H9 (cell line): ENCODE results near the gene PARD3. TPM values are rescaled to one million over a fixed set of nuclear protein-coding genes. Genes with fewer than 3 reads are reported as not detected.

Source experiments
- DNase-seq: peaks from one replicate; pipeline ENCODE4 v3.0.0-alpha.2; 2017
- H2AFZ ChIP-seq: one replicate; pipeline ENCODE4 v1.6.1; 2013; ENCODE audit warnings: mild to moderate bottlenecking, low read length, control low read depth, moderate library complexity
- H2AK5ac ChIP-seq: 2 replicates; pipeline ENCODE4 v1.6.1; 2013; ENCODE audit warnings: low read length, control low read depth, mixed read lengths; ENCODE audit not compliant: insufficient read length
- H2BK120ac ChIP-seq: one replicate; pipeline ENCODE4 v1.6.1; 2013; ENCODE audit warnings: low read depth, mild to moderate bottlenecking, low read length, control low read depth, inconsistent platforms; ENCODE audit not compliant: poor library complexity, severe bottlenecking
- H2BK12ac ChIP-seq: 2 replicates; pipeline ENCODE4 v1.6.1; 2013; ENCODE audit warnings: low read length, control low read depth, mixed read lengths, low read depth; ENCODE audit not compliant: insufficient read length
- H2BK15ac ChIP-seq: 2 replicates; pipeline ENCODE4 v1.6.1; 2013; ENCODE audit warnings: low read depth, low read length, control low read depth
- H2BK20ac ChIP-seq: one replicate; pipeline ENCODE4 v1.6.1; 2013; ENCODE audit warnings: low read depth, mild to moderate bottlenecking, low read length, control low read depth, inconsistent platforms; ENCODE audit not compliant: poor library complexity, severe bottlenecking
- H2BK5ac ChIP-seq: 2 replicates; pipeline ENCODE4 v1.6.1; 2013; ENCODE audit warnings: low read length, control low read depth, mixed read lengths; ENCODE audit not compliant: insufficient read length
- H3K14ac ChIP-seq: 2 replicates; pipeline ENCODE4 v1.6.1; 2013; ENCODE audit warnings: low read length, control low read depth; ENCODE audit not compliant: insufficient read depth
- H3K18ac ChIP-seq: 2 replicates; pipeline ENCODE4 v1.6.1; 2013; ENCODE audit warnings: low read depth, mild to moderate bottlenecking, mixed read lengths, low read length, control low read depth; ENCODE audit not compliant: insufficient read length
- H3K23ac ChIP-seq: 2 replicates; pipeline ENCODE4 v1.6.1; 2013; ENCODE audit warnings: low read length, control low read depth, mixed read lengths, low read depth; ENCODE audit not compliant: insufficient read length
- H3K23me2 ChIP-seq: 2 replicates; pipeline ENCODE4 v1.6.1; 2013; ENCODE audit warnings: low read depth, mild to moderate bottlenecking, mixed read lengths, low read length, control low read depth; ENCODE audit not compliant: insufficient read length, poor library complexity, severe bottlenecking
- H3K27ac ChIP-seq: 2 replicates; pipeline ENCODE4 v1.5.1; 2013; ENCODE audit warnings: low read length, control low read depth, mixed read lengths, low read depth; ENCODE audit not compliant: insufficient read length
- H3K27me3 ChIP-seq: 2 replicates; pipeline ENCODE4 v1.6.1; 2013; ENCODE audit warnings: low read length, control low read depth, inconsistent platforms; ENCODE audit not compliant: insufficient read depth
- H3K4ac ChIP-seq: 2 replicates; pipeline ENCODE4 v1.6.1; 2013; ENCODE audit warnings: low read depth, mild to moderate bottlenecking, control low read depth, inconsistent platforms, low read length, moderate library complexity
- H3K4me1 ChIP-seq: 2 replicates; pipeline ENCODE4 v1.6.1; 2013; ENCODE audit warnings: low read length, control low read depth, inconsistent platforms; ENCODE audit not compliant: insufficient read depth
- H3K4me2 ChIP-seq: 2 replicates; pipeline ENCODE4 v1.6.1; 2013; ENCODE audit warnings: low read length, control low read depth, mixed read lengths; ENCODE audit not compliant: insufficient read length, insufficient read depth
- H3K56ac ChIP-seq: 2 replicates; pipeline ENCODE4 v1.6.1; 2013; ENCODE audit warnings: low read depth, mild to moderate bottlenecking, mixed read lengths, low read length, control low read depth; ENCODE audit not compliant: insufficient read length
- H3K79me1 ChIP-seq: 2 replicates; pipeline ENCODE4 v1.6.1; 2013; ENCODE audit warnings: low read depth, mild to moderate bottlenecking, moderate library complexity, low read length, control low read depth, inconsistent platforms; ENCODE audit not compliant: insufficient read depth, poor library complexity, severe bottlenecking
- H3K79me2 ChIP-seq: 2 replicates; pipeline ENCODE4 v1.6.1; 2013; ENCODE audit warnings: low read length, control low read depth, inconsistent platforms; ENCODE audit not compliant: insufficient read depth
- H3K9ac ChIP-seq: 2 replicates; pipeline ENCODE4 v1.6.1; 2013; ENCODE audit warnings: low read length, control low read depth, mixed read lengths; ENCODE audit not compliant: insufficient read length; ENCODE audit errors: extremely low read depth
- H3K9me3 ChIP-seq: one replicate; pipeline ENCODE4 v1.6.1; 2013; ENCODE audit warnings: low read depth, low read length, inconsistent platforms; ENCODE audit not compliant: control insufficient read depth
- H3T11ph ChIP-seq: one replicate; pipeline ENCODE4 v1.6.1; 2013; ENCODE audit warnings: mild to moderate bottlenecking, low read length, control low read depth, inconsistent platforms
- H4K20me1 ChIP-seq: one replicate; pipeline ENCODE4 v1.6.1; 2013; ENCODE audit not compliant: control insufficient read depth, insufficient read length, insufficient read depth
- H4K5ac ChIP-seq: 2 replicates; pipeline ENCODE4 v1.6.1; 2013; ENCODE audit warnings: low read depth, mild to moderate bottlenecking, mixed read lengths, low read length, control low read depth; ENCODE audit not compliant: insufficient read length
- H4K8ac ChIP-seq: replicated peaks from 2 replicates; pipeline ENCODE4 v1.6.1; 2013; ENCODE audit warnings: low read length, control low read depth, mixed read lengths, low read depth; ENCODE audit not compliant: insufficient read length
- H4K91ac ChIP-seq: 2 replicates; pipeline ENCODE4 v1.6.1; 2013; ENCODE audit warnings: low read depth, mild to moderate bottlenecking, moderate library complexity, mixed read lengths, low read length, control low read depth; ENCODE audit not compliant: insufficient read length
- H3K27ac Mint-ChIP-seq, 3 experiments: 2 replicates in 2 of 3; 3 replicates in 1 of 3; pipeline ENCODE4 v1.8.0; 2020 to 2021; ENCODE audit warnings: mixed read lengths in 3 of 3, mild to moderate bottlenecking in 1 of 3, moderate library complexity in 1 of 3
- H3K27me3 Mint-ChIP-seq: 2 replicates; pipeline ENCODE4 v1.8.0; 2021; ENCODE audit warnings: low read depth, mild to moderate bottlenecking, moderate library complexity, mixed read lengths
- H3K36me3 Mint-ChIP-seq, 3 experiments: 2 replicates in 2 of 3; 3 replicates in 1 of 3; pipeline ENCODE4 v1.8.0; 2020 to 2021; ENCODE audit warnings: low read depth in 3 of 3, mixed read lengths in 3 of 3; ENCODE audit not compliant: insufficient read depth in 1 of 3
- H3K4me1 Mint-ChIP-seq, 2 experiments: 2 replicates each; pipeline ENCODE4 v1.8.0; 2020; ENCODE audit warnings: mixed read lengths in 2 of 2
- H3K4me3 Mint-ChIP-seq, 2 experiments: 2 replicates in 1 of 2; 3 replicates in 1 of 2; pipeline ENCODE4 v1.8.0; 2020 to 2021; ENCODE audit warnings: mild to moderate bottlenecking in 2 of 2, mixed read lengths in 2 of 2, moderate library complexity in 1 of 2
- H3K9me3 Mint-ChIP-seq, 2 experiments: 2 replicates in 1 of 2; 3 replicates in 1 of 2; pipeline ENCODE4 v1.8.0; 2020; ENCODE audit warnings: mild to moderate bottlenecking in 2 of 2, mixed read lengths in 2 of 2, moderate library complexity in 1 of 2
- CTCF ChIP-seq: fragments of 200-600 bp; sonication (generic); conservative IDR thresholded peaks from 3 replicates; pipeline ENCODE4 v1.8.0; 2021; ENCODE audit warnings: antibody characterized with exemption, mild to moderate bottlenecking
- WGBS: extraction: QIAGEN DNeasy Blood & Tissue Kit; methylation state at CpG from one replicate; pipeline ENCODE4 v1.1.7; 2013; ENCODE audit warnings: missing lambda C conversion rate, low lambda C conversion rate, mixed read lengths; ENCODE audit not compliant: insufficient read length; ENCODE audit errors: extremely low coverage; 5-methylcytosine and 5-hydroxymethylcytosine counted together
- total RNA-seq: library from RNA; stranded (reverse); gene quantifications from 2 replicates; pipeline ENCODE4 v1.2.1, GENCODE V29; 2021

Gene PARD3
- total RNA-seq, 1 experiment from 2014 or later = 44.7 TPM

- no peak overlapping the region for H3K56ac ChIP-seq
- H3K18ac ChIP-seq = no peak overlapping the region
- H3K14ac ChIP-seq = no peak overlapping the region
- H3K4ac ChIP-seq = no peak overlapping the region
- no peak overlapping the region for H3K27ac ChIP-seq
- Mint-ChIP-seq H3K27me3 (no peaks in the 10 kb centered on the region), H3K36me3 (peaks cover 0 to 6% (median 0%) of the 10 kb centered on the region in 3 experiments; a peak in 4 of 7 replicates), H3K27ac (no peak overlapping the region; a peak in 1 of 7 replicates), H3K9me3 (no peaks in the 10 kb centered on the region), H3K4me1 (peaks cover 46 to 57% of the 10 kb centered on the region in 2 experiments), H3K4me3 (no peak overlapping the region)
- H3K4me1 ChIP-seq = peaks cover 2% of the 10 kb centered on the region; the same call in 1 of the 2 replicates
- H2AK5ac ChIP-seq = no peak overlapping the region
- H3K27me3 ChIP-seq = no peaks in the 10 kb centered on the region
- H4K91ac ChIP-seq = no peak overlapping the region
- no peak overlapping the region for H4K5ac ChIP-seq
- WGBS = no CpG with 5 or more reads among the region's 4 CpGs
- H3K4me2 ChIP-seq = no peak overlapping the region
- no peak for DNase-seq
- H3K79me1 ChIP-seq = no peaks in the 10 kb centered on the region
- TF ChIP-seq CTCF = no peak
- H2BK120ac ChIP-seq = no peak overlapping the region
- no peak overlapping the region for H2BK5ac ChIP-seq
- H4K20me1 ChIP-seq = no peaks in the 10 kb centered on the region
- H2BK12ac ChIP-seq = no peak overlapping the region
- H3K23me2 ChIP-seq = no peaks in the 10 kb centered on the region
- no peak overlapping the region for H2AFZ ChIP-seq
- no peak overlapping the region for H4K8ac ChIP-seq
- no peaks in the 10 kb centered on the region for H3K9me3 ChIP-seq
- H2BK20ac ChIP-seq = no peak overlapping the region
- H3K79me2 ChIP-seq = no peaks in the 10 kb centered on the region; the same call in 1 of the 2 replicates
- H3K9ac ChIP-seq = no peak overlapping the region
- H3K23ac ChIP-seq = no peak overlapping the region
- H3T11ph ChIP-seq = no peak overlapping the region
- H2BK15ac ChIP-seq = no peak overlapping the region
Measured at GRCh38 chr10:34587002-34587679, 228.0 kb downstream of the PARD3 start.
